IPS-18a (cell line): ENCODE measurements around the gene PYURF.

ENCODE experiments used
- H3K27ac ChIP-seq: one replicate; pipeline ENCODE4 v1.5.1; 2013; ENCODE audit warnings: low read length
- H3K27me3 ChIP-seq: one replicate; pipeline ENCODE4 v1.6.1; 2013; ENCODE audit warnings: mild to moderate bottlenecking, low read length; ENCODE audit not compliant: control insufficient read depth, insufficient read depth
- H3K36me3 ChIP-seq: one replicate; pipeline ENCODE4 v1.6.1; 2013; ENCODE audit warnings: low read depth, low read length; ENCODE audit not compliant: control insufficient read depth
- H3K4me1 ChIP-seq: one replicate; pipeline ENCODE4 v1.6.1; 2013; ENCODE audit warnings: low read depth, low read length; ENCODE audit not compliant: control insufficient read depth
- H3K4me3 ChIP-seq: one replicate; pipeline ENCODE4 v1.5.1; 2013; ENCODE audit warnings: low read length
- H3K9ac ChIP-seq: one replicate; pipeline ENCODE4 v1.6.1; 2013; ENCODE audit warnings: mild to moderate bottlenecking, low read length, moderate library complexity
- H3K9me3 ChIP-seq: one replicate; pipeline ENCODE4 v1.6.1; 2013; ENCODE audit warnings: low read depth, low read length; ENCODE audit not compliant: control insufficient read depth

The PYURF gene

DNA sequence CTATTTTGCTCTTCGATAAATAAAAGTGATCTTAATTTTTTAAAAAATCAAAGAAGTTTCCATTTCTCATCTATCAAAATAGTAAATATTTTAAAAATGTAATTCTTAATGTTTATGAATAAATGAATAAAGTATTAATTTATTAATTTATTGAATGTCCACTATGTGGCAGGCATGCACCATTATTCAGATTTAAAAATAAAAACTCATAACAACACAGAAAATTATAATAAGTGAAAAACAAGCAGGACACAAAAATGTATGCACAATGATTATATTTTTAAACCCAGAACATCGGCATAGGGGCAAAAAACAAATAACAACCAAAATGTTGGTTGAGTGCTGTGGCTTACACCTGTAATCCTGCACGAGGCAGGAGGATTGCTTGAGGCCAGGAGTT lies 5.3 kb upstream of the PYURF start:
- no peak overlapping the region for H3K27ac ChIP-seq
- no peaks in the 10 kb centered on the region for H3K27me3 ChIP-seq
- H3K9ac ChIP-seq, result no peak overlapping the region
- no peaks in the 10 kb centered on the region for H3K36me3 ChIP-seq
- H3K9me3 ChIP-seq, result no peaks in the 10 kb centered on the region
- H3K4me3 ChIP-seq, result no peak overlapping the region
- peaks cover 21% of the 10 kb centered on the region for H3K4me1 ChIP-seq

DNA sequence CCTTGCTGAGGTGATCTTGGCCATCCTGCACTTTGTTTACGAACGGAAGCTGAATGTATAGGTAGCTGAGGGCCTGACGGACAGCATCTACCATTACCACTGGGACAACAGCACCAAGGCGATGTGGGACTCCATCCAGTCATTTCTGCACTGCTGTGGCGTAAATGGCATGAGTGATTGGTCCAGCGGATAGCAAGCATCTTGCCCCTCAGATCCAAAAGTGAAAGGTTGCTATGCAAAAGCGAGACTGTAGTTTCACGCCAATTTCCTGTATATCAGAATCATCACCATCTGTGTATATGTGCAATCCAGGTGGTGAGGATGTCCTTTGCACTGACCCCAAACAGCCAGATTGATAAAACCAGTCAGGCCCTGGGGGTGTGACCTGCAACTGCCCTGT lies 4.2 kb upstream of the PYURF start:
- Histone ChIP-seq H3K36me3 (no peaks in the 10 kb centered on the region), H3K9me3 (no peaks in the 10 kb centered on the region), H3K4me3 (no peak overlapping the region), H3K4me1 (peaks cover 11% of the 10 kb centered on the region), H3K27ac (no peak overlapping the region), H3K27me3 (no peaks in the 10 kb centered on the region), H3K9ac (no peak overlapping the region)

DNA sequence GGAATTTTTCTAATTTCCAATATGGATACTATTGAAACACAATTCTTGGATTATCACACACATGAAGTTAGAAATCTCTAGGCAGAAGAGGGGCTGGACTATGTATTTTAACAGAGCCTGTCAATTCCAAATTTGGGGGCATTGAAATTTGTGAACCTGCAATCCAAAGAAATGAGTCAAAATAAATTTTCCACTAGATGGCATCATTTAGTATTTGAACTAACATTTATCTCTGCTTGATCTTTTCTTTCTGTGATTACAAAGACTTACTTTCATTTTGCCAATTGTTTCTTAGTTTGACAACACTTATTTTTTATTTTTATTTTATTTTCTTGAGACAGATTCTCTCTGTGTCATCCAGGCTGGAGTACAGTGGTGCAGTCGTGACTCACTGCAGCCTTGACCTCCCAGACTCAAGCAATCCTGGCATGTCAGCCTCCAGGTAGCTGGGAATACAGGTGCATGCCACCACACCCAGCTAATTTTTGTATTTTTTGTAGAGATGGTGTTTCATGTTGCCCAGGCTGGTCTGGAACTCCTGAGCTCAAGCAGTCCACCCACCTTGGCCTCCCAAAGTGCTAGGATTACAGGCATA lies 2.7 kb upstream of the PYURF start:
- Histone ChIP-seq H3K4me1 (peaks cover 16% of the 10 kb centered on the region), H3K27ac (no peak overlapping the region), H3K4me3 (no peak overlapping the region), H3K9me3 (no peaks in the 10 kb centered on the region), H3K9ac (no peak overlapping the region), H3K27me3 (no peaks in the 10 kb centered on the region), H3K36me3 (peaks cover 5% of the 10 kb centered on the region)

DNA sequence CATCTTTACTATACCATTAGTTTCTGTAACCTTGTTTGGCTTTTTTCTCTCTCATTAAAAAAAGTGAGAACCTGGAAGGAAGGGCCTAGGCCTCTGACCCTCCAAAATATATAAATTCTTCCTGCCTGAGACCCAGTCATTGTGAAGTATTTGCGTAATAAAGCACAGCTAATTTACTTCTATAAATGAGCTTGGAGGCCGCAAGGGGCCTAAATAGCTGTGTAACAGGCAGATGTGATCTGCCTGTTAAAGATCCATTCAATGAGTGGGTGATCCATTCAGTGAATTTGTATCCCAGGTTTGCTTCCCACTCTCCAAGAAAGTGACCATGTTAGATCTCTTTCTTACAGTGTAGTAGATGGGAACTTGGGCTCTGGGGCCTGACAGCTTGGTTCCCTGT lies 595 bp upstream of the PYURF start:
- Histone ChIP-seq H3K36me3 (peaks cover 19% of the 10 kb centered on the region), H3K9ac (peak overlapping the region; percentile 89), H3K27me3 (no peaks in the 10 kb centered on the region), H3K4me1 (peaks cover 16% of the 10 kb centered on the region), H3K27ac (peak overlapping the region; percentile 24), H3K9me3 (no peaks in the 10 kb centered on the region), H3K4me3 (peak overlapping the region; percentile 90)

DNA sequence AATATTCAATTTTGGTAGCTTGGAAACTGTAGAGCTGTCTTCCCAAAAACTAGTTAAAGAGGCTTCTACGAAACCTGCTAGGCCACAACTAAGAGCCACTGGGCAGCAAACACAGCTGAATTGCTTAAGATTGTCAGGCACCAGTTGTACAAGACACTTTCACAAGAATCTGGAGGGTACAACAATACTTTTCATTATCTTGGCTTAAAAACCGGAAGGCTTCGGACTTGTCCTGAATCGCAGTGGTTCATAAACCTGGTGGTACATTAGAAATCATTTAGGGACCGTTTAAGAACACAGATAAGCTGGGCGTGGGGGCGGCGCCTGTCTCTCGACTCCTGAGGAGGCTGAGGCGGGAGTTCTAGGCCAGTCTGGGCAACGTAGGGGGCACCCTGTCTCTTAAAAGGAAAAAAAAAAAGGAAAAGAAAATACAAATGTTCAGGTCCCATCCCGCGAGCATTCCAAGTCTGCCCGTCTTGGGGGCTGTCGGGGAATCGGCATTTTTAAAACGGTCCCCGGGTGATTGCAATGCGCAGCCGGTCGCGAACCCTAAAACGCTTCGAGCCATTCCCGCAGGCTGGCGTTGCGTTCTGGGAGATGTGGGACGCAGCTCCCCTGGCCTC lies 763 bp downstream of the PYURF start:
- peak overlapping the region; percentile 89 for H3K9ac ChIP-seq
- peaks cover 19% of the 10 kb centered on the region for H3K36me3 ChIP-seq
- peak overlapping the region; percentile 17 for H3K27ac ChIP-seq
- H3K27me3 ChIP-seq, result no peaks in the 10 kb centered on the region
- H3K4me1 ChIP-seq, result peaks cover 16% of the 10 kb centered on the region
- H3K9me3 ChIP-seq, result no peaks in the 10 kb centered on the region
- peak overlapping the region; percentile 90 for H3K4me3 ChIP-seq

DNA sequence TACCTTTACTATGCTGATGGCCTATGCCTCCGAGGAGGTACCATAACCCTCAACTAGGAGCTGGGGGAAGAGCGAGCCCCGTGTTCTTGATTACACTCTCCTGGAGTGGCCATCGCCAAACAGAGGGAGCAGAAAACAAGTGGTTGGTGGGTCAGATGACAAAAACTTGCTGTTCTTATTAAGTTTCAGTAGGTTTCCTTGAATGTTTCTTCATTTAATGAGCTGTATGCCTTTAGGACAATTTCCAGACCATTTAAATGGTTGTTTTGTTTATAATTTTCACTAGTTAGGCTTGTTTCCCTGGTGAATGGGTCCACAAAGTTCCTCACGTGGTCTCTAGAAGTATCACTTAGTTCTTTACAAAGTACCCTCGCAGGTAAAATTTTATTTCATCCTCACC lies 4.7 kb downstream of the PYURF start:
- H3K27me3 ChIP-seq, result no peaks in the 10 kb centered on the region
- H3K27ac ChIP-seq, result no peak overlapping the region
- H3K4me1 ChIP-seq, result peaks cover 8% of the 10 kb centered on the region

DNA sequence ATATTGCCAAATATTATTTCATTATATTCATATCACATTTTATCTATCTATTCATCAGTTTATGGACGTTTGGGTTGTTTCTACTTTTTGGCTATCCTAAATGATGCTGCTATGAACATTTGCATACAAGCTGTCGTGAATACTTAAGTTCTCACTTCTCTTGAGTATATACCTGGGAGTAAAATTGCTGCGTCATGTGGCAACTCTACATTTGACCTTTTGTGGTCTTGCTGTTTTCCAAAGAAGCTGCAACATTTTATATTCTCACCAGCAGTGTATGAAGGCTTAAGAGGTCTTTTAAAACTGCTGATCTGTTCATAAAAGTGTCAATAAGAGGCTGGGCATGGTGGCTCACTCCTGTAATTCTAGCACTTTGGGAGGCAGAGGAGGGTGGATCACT lies 5.8 kb downstream of the PYURF start:
- no peaks in the 10 kb centered on the region for H3K9me3 ChIP-seq
- no peak overlapping the region for H3K9ac ChIP-seq
- peaks cover 7% of the 10 kb centered on the region for H3K4me1 ChIP-seq
- H3K4me3 ChIP-seq, result no peak overlapping the region
- peaks cover 19% of the 10 kb centered on the region for H3K36me3 ChIP-seq
- no peaks in the 10 kb centered on the region for H3K27me3 ChIP-seq
- no peak overlapping the region for H3K27ac ChIP-seq

More for the DNA sequence above, 4.7 kb downstream of the PYURF start:
- Histone ChIP-seq H3K36me3 (peaks cover 19% of the 10 kb centered on the region), H3K9ac (no peak overlapping the region), H3K9me3 (no peaks in the 10 kb centered on the region), H3K4me3 (no peak overlapping the region)

DNA sequence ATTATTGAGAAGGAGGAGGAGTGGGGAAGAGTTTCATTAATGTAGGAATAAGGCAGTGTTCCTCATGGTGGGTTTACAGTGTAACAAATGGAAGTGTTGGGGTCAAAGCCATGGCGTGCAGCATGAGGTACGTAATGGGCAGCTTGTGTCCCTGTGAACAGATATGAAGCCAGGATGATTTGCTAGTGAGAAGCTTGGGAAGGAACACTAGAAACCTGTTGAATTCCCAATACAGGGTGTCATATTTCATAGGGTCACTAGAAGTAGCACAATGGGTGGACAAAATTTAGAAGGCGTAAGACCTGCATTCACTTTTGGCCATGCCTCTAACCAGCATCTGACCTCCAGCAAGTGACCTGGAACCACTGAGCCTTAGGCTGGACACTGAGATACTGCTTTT lies 6.8 kb downstream of the PYURF start:
- no peaks in the 10 kb centered on the region for H3K27me3 ChIP-seq
- no peaks in the 10 kb centered on the region for H3K9me3 ChIP-seq
- no peak overlapping the region for H3K9ac ChIP-seq
- peaks cover 18% of the 10 kb centered on the region for H3K36me3 ChIP-seq
- H3K4me1 ChIP-seq, result no peaks in the 10 kb centered on the region
- no peak overlapping the region for H3K27ac ChIP-seq
- no peak overlapping the region for H3K4me3 ChIP-seq

DNA sequence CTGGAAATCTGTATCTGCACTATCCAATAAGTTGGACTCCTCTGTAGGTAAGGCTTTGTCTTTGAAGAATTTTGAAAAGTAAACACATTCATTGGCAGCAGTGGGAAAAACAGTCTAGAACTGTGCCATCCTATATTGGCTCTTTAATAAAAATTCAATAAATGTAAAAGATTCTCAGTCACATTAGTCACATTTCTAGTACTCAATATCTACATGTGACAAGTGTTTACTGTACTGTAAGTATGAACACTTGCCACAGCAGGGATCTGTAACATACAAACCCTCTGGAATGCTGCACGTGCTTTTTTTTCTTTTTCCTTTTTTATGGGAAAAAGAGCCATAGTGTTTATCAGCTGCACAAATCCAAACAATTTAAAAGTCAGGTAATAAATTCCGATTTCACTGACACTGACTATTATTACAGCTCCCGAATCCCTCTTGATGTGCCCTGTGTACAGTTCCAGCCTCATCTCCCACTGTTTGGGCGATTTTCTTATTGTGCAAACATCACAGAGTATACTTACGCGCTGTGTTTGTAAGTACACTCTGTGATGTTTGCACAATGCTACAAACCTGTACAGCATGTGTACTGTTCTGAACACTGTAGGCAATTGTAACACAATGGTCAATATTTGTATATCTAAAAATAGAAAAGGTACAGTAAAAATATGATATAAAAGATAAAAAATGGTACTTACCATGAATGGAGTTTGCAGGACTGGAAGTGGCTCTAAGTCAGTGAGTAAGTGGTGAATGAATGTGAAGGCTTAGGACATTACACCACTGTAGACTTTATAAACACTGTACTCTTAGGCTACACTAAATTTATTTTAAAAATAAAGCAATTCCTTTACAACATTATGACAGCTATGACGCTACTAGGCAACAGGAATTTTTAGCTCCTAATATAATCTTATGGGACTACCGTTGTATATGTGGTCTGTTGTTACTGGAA lies 8.7 kb downstream of the PYURF start:
- Histone ChIP-seq H3K4me3 (no peak overlapping the region), H3K9me3 (no peaks in the 10 kb centered on the region), H3K27ac (no peak overlapping the region), H3K9ac (no peak overlapping the region), H3K4me1 (no peaks in the 10 kb centered on the region), H3K27me3 (no peaks in the 10 kb centered on the region), H3K36me3 (peaks cover under 1% of the 10 kb centered on the region)

DNA sequence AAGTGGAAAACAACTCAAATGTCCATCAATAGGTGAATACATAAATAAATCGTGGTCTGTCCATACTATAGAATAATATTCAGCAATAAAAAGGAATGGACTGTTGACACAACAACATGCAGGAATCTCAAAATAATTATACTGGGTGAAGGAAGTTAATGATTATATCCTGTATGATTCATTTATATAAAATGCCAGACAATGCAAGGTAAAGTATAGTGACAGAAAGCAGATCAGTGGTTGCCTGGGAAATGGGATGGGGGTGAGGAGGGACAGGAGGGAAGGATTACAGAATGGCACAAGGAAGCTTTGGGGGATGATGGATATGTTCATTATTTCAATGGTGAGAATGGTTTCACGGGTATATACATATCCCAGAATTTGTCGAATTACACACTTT lies 12.3 kb downstream of the PYURF start:
- Histone ChIP-seq H3K4me3 (no peak overlapping the region), H3K4me1 (no peaks in the 10 kb centered on the region), H3K9me3 (no peaks in the 10 kb centered on the region), H3K27ac (no peak overlapping the region), H3K9ac (no peak overlapping the region), H3K27me3 (no peaks in the 10 kb centered on the region), H3K36me3 (no peaks in the 10 kb centered on the region)

DNA sequence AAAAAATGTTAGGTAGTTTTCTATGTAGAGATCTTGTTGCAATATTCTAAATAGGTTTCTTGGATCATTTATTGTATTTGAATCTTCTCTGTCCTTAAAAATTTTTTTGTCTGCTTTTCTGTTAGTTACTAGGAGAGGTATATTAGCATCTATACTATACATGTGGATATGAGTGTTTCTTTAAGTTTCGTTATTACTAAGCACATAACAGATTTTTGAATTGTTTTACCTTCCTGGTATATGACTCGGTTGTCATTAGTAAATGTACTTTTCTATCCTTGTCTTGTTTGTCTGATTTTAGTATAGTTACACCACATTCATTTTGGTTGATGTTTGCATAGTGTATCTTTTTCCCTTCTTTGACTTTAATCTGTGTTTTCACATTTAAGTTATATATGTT lies 20.2 kb downstream of the PYURF start:
- H3K27me3 ChIP-seq, result no peaks in the 10 kb centered on the region
- H3K36me3 ChIP-seq, result no peaks in the 10 kb centered on the region
- no peaks in the 10 kb centered on the region for H3K9me3 ChIP-seq
- no peaks in the 10 kb centered on the region for H3K4me1 ChIP-seq
- H3K9ac ChIP-seq, result no peak overlapping the region
- no peak overlapping the region for H3K4me3 ChIP-seq
- no peak overlapping the region for H3K27ac ChIP-seq
